ENCODE results near the gene RTP5. TPM values are rescaled to one million over a fixed set of nuclear protein-coding genes. Genes with fewer than 3 reads are reported as not detected.
"Not testable (repeated sequence)": the region's sequence is repeated elsewhere in the genome, so short reads cannot be mapped to it uniquely, and the experiment has no call there.

The RTP5 gene
- total RNA-seq, 2 donors from 2014 or later = not detected

DNA sequence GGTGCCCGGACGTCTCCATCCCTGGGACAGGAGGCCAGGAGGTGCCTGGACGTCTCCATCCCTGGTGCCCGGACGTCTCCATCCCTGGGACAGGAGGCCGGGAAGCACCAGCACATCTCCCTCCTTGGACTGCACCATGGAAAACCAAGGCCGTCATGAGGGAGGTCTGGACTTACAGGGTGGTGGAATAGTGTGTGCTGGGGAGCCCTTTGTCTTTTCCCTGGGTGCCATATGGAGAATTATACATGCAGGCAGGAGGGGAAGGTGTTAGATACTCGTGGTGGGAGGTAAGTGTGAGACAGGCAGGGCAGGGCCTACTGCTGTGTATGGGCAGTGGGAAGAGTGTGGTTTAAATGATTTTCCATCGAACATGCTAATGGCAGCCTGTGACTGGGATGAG is 52.9 kb downstream of the RTP5 start:
- TF ChIP-seq, protein P1, sequence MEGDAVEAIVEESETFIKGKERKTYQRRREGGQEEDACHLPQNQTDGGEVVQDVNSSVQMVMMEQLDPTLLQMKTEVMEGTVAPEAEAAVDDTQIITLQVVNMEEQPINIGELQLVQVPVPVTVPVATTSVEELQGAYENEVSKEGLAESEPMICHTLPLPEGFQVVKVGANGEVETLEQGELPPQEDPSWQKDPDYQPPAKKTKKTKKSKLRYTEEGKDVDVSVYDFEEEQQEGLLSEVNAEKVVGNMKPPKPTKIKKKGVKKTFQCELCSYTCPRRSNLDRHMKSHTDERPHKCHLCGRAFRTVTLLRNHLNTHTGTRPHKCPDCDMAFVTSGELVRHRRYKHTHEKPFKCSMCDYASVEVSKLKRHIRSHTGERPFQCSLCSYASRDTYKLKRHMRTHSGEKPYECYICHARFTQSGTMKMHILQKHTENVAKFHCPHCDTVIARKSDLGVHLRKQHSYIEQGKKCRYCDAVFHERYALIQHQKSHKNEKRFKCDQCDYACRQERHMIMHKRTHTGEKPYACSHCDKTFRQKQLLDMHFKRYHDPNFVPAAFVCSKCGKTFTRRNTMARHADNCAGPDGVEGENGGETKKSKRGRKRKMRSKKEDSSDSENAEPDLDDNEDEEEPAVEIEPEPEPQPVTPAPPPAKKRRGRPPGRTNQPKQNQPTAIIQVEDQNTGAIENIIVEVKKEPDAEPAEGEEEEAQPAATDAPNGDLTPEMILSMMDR (conservative IDR thresholded peaks at IDR 0.05) = no peak
- Mint-ChIP-seq H3K4me3 (no peak overlapping the region), H3K36me3 (ENCODE audit: low read depth) (no peaks in the 10 kb centered on the region), H3K27ac (no peak overlapping the region), H3K27me3 (ENCODE audit: insufficient read depth) (peaks cover 7% of the 10 kb centered on the region), H3K4me1 (no peaks in the 10 kb centered on the region), H3K9me3 (no peaks in the 10 kb centered on the region)
- no peak overlapping the region for H3K27ac ChIP-seq (ENCODE audit: low read depth, low read length)
- H3K9ac ChIP-seq (ENCODE audit: extremely low read depth, low read length, poor library complexity, severe bottlenecking) = no peak overlapping the region
- no peaks in the 10 kb centered on the region for H3K27me3 ChIP-seq (ENCODE audit: control insufficient read depth, insufficient read depth, low read length, poor library complexity, severe bottlenecking)
- WGBS, 2 experiments (ENCODE audit: insufficient coverage in 1 of 2, insufficient read length in 1 of 2) = 82 to 85% methylated on average over 4 to 9 of the region's 9 CpGs
- peak; percentile 34 for DNase-seq
- no peaks in the 10 kb centered on the region for H3K36me3 ChIP-seq (ENCODE audit: control insufficient read depth, insufficient read depth, low read length)
- no peaks in the 10 kb centered on the region for H3K4me1 ChIP-seq (ENCODE audit: control insufficient read depth, insufficient read depth, low read length)
- no peak overlapping the region for H3K4me3 ChIP-seq (ENCODE audit: low read length)
- no peaks in the 10 kb centered on the region for H3K9me3 ChIP-seq (ENCODE audit: control insufficient read depth, low read length)

- not testable (repeated sequence) for H3K4me1 Mint-ChIP-seq; H3K27me3 ChIP-seq (ENCODE audit: control insufficient read depth, insufficient read depth, low read length, poor library complexity, severe bottlenecking); H3K36me3 ChIP-seq (ENCODE audit: control insufficient read depth, insufficient read depth, low read length); H3K4me3 Mint-ChIP-seq; H3K27ac Mint-ChIP-seq; H3K9me3 Mint-ChIP-seq; H3K27ac ChIP-seq (ENCODE audit: low read depth, low read length); H3K36me3 Mint-ChIP-seq (ENCODE audit: low read depth); H3K4me1 ChIP-seq (ENCODE audit: control insufficient read depth, insufficient read depth, low read length); H3K9ac ChIP-seq (ENCODE audit: extremely low read depth, low read length, poor library complexity, severe bottlenecking); H3K4me3 ChIP-seq (ENCODE audit: low read length); H3K27me3 Mint-ChIP-seq (ENCODE audit: insufficient read depth); H3K9me3 ChIP-seq (ENCODE audit: control insufficient read depth, low read length)
- peak; percentile 11 for DNase-seq
- 80 to 100% methylated on average over 4 to 13 of the region's 13 CpGs for WGBS, 2 experiments (ENCODE audit: insufficient coverage in 1 of 2, insufficient read length in 1 of 2)
Measured at GRCh38 chr2:241922816-241923601, 53.5 kb downstream of the RTP5 start.

Other genes with a start within 250 kb of the RTP5 start
- gene THAP4, start 232.6 kb upstream of the RTP5 start, total RNA-seq = 10 to 100 TPM; 54.6 to 66.1 TPM
- 100 to 1,000 TPM; 126 to 166 TPM for gene ATG4B, start 232.0 kb upstream of the RTP5 start, total RNA-seq
- gene DTYMK, start 182.9 kb upstream of the RTP5 start, total RNA-seq = 10 to 100 TPM; 60.9 to 62.4 TPM
- 10 to 100 TPM; 44.9 to 53.1 TPM for gene ING5, start 167.7 kb upstream of the RTP5 start, total RNA-seq
- gene D2HGDH, start 135.1 kb upstream of the RTP5 start, total RNA-seq = 10 to 100 TPM; 25.1 to 34.8 TPM
- under 1 TPM; 0.57 to 0.91 TPM for gene GAL3ST2, start 92.9 kb upstream of the RTP5 start, total RNA-seq
- 1 to 10 TPM; 1.2 TPM for gene NEU4, start 60.5 kb upstream of the RTP5 start, total RNA-seq
- under 1 TPM in 1 of 2 donors, not detected in 1; 0.20 TPM for gene PDCD1, start 10.8 kb upstream of the RTP5 start, total RNA-seq

All from endodermal cell (in vitro differentiated cells).